Right lobe of liver (tissue), 4 donors: ENCODE data around the gene CAPRIN1.

Experiments
- POLR2A ChIP-seq: fragments of 450-650 bp; IDR thresholded peaks from one replicate; pipeline ENCODE4 v1.6.1; 2017; ENCODE audit warnings: antibody characterized with exemption, mild to moderate bottlenecking
- TF ChIP-seq, protein P1 (sequence below), 4 donors: fragments of 200-600 bp in 3 of 4; fragments of 450-650 bp in 1 of 4; IDR thresholded peaks; one replicate each; pipeline versions ENCODE4 v1.5.1 to v1.8.0; 2016 to 2022; ENCODE audit warnings: antibody characterized with exemption in 4 of 4, mild to moderate bottlenecking in 2 of 4
- donor health status: DM: no; HTN: no; CAD: no.
- donor health status: DM: no; HTN: no; CAD: no.
- donor health status: DM: no; HTN: yes; CAD: no.

DNA sequence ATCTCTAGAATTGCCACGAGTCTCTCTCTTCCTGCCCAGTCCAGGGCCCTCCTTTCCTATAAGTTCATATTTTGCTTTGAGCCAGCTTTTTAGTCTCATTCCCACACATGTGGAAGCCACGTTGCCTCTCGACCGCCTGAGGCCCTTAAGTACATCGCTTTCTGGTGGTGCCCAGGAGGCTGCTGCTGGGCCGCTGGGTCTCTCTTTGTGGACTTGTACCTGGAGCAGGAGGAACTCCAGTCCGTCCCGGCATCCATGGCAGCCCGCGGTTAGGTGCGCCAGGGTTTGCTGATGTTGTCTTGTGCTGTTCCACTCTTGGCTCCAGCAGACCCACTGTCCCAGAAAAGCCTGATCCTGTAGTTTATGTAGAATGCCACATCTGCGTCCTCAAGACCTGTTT, 94.9 kb downstream of the CAPRIN1 start:
- TF ChIP-seq, protein P1, sequence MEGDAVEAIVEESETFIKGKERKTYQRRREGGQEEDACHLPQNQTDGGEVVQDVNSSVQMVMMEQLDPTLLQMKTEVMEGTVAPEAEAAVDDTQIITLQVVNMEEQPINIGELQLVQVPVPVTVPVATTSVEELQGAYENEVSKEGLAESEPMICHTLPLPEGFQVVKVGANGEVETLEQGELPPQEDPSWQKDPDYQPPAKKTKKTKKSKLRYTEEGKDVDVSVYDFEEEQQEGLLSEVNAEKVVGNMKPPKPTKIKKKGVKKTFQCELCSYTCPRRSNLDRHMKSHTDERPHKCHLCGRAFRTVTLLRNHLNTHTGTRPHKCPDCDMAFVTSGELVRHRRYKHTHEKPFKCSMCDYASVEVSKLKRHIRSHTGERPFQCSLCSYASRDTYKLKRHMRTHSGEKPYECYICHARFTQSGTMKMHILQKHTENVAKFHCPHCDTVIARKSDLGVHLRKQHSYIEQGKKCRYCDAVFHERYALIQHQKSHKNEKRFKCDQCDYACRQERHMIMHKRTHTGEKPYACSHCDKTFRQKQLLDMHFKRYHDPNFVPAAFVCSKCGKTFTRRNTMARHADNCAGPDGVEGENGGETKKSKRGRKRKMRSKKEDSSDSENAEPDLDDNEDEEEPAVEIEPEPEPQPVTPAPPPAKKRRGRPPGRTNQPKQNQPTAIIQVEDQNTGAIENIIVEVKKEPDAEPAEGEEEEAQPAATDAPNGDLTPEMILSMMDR (IDR thresholded peaks at IDR 0.05) = no peak
- no peak for TF ChIP-seq POLR2A
